ENCODE results near the gene BIK.

Gene BIK

GRCh38 chr22:43162412-43163150 is 52.0 kb downstream of the BIK start:
- no peak for DNase-seq (ENCODE audit: low read depth)

GRCh38 chr22:43163241-43163795 is 52.8 kb downstream of the BIK start:
- no peak for DNase-seq (ENCODE audit: low read depth)

GRCh38 chr22:43164636-43165035 is 54.1 kb downstream of the BIK start:
- DNase-seq (ENCODE audit: low read depth), result no peak

- no peak for DNase-seq (ENCODE audit: low read depth)
These were observed 55.8 kb downstream of the BIK start for GRCh38 chr22:43166132-43166930.

GRCh38 chr22:43167001-43167589 is 56.5 kb downstream of the BIK start:
- no peak for DNase-seq (ENCODE audit: low read depth)

- DNase-seq (ENCODE audit: low read depth), result no peak
These were observed 58.1 kb downstream of the BIK start for GRCh38 chr22:43168471-43169309.

DNA sequence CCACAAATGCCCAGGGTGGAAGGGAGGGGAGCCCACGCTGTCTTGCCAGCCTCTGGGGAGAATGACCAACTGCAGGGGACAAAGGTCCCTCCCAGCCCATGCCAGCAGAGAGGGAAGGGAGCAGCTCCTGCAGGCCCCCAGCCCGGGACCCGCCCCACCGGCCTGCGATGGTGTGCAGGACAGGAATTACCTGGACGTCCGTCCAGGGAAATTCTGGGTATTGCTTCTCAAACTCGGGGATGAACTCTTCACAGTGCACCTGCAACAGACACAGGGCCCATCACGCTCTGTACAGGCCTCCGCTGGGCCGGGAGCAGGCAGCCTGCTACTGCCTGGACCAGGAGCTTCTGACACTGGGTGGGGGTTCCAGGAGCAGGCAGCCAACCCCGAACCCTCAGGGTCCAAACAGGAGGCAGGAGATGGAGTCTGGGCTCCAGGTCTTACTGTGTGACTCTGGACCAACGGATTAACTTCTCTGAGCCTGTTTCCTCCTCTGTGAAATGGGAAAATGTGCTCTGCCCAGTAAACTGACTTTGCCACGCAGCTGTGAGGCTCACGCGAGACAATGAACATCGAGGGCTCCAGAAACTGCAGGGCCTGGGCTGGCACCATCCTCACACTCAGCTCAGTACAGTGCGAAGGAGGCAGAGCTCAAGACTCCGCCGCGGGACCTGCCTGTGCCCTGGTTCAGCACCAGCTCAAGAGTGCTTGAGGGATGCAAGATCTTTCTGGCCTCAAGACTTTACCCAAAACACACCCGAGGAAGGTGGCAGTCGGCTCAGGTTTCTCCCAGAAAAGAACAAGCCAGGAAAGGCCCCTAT is 59.0 kb downstream of the BIK start:
- DNase-seq (ENCODE audit: low read depth), result no peak

DNA sequence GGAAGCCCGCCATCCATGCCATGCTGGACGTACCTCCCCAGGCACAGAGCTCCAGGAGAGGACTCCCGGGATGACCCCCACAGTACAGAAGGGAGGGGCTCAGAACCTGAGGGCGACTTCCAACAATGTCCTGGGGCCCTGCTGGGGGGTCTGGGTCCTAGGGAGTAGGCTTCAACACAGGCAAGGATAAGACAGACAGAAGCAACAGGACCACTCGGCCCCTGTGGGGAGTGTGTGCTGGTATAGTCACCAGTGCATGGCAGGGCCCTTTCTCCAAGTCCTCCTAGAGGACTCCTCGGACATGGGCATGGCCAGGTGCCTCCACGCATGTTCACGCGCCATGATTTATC is 59.6 kb downstream of the BIK start:
- no peak for DNase-seq (ENCODE audit: low read depth)

DNA sequence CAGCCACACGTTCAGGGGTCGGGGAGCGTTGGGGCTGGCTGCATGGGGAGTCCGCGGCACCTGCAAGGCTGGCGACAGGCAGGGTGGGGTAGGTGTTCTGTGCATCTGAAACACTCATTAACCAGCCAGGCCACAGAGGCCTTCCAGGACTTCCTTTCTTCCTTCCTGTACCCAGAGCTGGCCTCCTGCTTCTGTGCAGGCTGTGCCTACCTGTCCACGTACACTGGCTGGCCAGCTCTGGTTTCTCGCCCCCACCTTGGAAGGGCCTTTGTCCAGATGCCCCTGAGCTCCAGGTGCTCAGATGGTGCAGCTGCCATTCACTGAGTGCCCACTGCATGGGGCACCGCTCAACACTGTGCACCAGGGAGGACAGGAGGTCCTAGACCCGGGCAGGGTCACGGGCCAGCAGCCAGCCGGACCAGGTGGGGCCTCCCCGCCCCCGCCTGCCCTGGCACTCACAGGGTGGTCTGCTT is 60.5 kb downstream of the BIK start:
- no peak for DNase-seq (ENCODE audit: low read depth)

DNA sequence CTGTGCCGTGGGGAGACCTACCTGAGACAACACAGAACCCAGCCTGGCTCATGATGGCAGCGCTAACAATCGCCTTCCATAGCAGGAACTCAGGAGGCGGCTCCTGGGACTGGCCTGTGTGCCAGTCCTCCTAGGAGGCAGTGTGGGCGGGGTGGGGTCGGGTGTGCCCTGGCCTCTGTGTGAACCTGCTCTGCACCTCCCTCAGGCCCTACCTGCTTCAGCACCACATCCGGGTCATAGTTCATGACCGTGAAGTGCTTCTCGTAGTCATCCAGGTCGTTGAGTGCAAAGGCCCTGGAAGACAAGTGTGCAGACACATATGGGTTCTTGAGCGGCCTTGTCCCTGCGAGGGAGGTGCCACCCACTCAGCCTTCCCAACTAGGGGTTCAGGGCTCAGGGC is 61.1 kb downstream of the BIK start:
- DNase-seq (ENCODE audit: low read depth), result no peak

DNA sequence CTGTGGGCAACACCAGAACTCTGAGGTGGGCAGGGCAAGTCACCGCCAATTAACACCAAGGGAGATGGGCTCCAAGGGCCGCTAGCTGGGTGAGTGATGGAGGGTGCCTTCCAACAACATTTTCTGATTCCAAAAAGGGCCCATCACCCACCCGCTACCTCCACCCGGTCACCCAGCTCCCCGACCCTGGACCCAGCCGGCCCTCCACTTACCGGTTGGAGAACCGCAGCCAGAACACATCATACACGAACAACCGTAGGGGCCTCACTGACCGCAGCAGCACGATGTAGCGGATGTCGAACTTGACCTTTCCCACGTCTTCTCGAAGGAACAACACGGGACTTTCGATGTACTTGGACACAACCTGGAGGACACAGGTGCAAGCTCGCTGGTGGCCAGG is 61.6 kb downstream of the BIK start:
- DNase-seq (ENCODE audit: low read depth), result no peak

DNA sequence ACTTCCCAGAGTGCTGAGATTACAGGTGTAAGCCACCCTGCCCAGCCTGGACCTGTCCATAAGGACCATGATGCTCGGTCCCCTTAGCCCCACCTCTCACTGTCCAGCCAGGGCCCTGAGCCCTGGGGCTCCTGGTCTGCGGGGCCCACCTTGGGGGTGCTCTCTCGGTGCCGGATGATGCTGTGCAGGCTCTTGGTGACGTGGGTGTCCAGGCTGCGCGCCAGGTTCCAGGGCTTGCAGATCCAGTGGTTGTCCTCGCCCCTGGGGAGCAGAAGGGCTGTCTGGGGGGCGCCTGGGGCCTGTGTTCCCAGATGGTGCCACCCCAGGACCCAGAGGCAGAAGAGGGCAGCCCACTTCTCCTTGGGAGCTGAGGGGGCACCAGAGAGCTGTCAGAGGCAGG is 63.0 kb downstream of the BIK start:
- no peak for DNase-seq (ENCODE audit: low read depth)

DNA sequence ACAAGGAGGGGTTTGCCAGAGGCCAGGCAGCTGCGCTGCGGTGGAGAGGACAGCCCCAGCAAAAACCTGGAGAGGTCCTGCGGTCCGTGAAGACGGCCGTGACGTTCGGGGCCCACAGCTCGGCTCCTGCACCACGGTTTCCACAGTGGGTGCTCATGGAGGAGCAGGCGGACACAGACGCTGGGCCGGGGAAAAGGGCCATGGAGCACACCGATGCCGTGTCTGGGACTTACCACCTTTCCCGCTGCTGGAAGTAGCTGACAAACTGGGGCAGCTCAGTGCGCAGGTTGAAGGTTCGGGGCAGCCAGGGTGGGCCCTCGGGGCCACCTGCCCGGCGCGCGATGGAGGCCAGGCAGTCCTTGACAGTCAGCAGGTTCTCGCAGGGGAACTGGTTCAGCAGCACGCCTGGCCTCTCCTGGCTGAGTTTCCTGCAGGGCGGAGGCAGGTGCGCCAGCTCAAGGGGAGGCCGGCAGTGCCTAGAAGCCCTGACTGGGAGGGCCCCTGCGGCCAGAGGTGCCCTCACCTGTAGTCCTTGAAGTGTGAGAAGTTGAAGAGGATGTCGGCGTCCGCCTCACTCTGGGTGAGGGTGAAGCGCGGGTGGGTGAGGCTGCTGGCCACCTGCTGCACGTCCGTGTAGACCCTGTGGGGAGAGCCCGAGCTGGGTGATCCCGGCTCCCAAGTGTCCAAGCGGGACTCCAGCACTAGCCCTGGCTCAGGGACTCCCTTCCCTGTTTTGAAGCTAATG is 63.6 kb downstream of the BIK start:
- no peak for DNase-seq (ENCODE audit: low read depth)

- DNase-seq (ENCODE audit: low read depth), result no peak
These were observed 64.5 kb downstream of the BIK start for GRCh38 chr22:43174941-43175531.

DNA sequence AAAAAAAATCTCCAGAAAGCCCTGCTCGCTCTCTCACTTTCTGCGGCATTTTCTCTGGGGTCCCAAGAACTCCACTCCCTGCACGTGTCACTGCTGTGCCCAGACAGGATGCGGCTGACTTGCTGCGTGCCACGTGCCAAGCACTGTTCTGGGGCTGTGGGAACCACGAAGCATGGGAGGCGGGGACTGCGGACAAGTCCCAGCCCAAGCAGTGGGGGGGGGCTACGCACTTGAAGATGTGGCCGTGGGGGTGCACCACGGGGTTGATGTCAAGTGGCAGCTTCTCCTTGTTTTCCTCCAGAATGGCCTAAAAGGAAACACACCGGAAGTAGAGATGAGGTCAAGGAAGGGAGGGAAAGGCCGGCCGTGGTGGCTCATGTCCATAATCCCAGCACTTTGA is 65.5 kb downstream of the BIK start:
- DNase-seq (ENCODE audit: low read depth), result no peak

GRCh38 chr22:43177479-43177878 is 66.9 kb downstream of the BIK start:
- DNase-seq (ENCODE audit: low read depth), result no peak

Data from activated T-helper 9 cell treated with anti-CD3 and anti-CD28 coated beads, Interleukin-2, amount 50 U/mL, for 16 hours (primary cell).